ENCODE data around the gene LTA.

The LTA gene

DNA sequence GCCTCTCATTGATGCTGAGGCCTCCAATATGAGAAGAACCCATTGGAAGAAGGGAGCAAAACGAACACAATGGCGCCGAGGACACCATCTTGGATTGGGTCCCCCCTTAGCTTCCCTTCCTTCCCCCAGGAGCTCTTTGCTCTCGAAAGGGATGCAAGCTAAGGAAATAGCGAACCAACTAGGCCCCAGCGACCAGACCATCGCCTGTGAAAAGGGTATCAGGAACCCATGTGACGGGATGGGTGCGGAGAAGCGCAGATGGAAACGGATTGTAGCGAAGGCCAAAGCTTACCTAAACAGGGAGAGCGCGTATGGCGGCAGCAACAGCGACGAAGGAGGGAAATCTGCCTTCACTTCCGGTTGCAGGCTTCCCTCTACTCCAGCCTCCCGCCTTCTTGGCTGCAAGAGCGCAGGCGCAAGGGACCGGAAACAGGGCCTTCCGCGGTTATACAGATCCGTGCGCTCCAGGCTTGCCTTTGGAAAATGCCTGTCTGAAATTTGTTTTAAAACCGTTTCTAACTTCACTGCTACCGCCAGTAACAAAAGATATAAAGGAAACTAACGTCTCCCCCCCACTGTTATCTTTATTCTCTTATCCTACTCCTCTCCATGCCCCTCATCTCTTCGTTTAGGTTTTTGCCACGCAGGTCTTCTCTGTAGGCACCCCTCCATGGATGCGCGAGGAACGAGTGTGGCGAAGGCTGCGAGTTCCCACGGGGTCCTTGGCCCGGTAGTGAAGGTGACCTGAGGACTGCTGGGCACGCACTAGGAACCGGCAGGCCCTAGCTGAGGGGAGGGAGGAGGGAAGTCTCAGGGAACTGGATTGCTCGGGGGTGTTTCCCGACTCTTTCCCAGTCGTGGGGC, 30.2 kb upstream of the LTA start, which contains the start of gene DDX39B (continued):
- TF ChIP-seq, protein P1, sequence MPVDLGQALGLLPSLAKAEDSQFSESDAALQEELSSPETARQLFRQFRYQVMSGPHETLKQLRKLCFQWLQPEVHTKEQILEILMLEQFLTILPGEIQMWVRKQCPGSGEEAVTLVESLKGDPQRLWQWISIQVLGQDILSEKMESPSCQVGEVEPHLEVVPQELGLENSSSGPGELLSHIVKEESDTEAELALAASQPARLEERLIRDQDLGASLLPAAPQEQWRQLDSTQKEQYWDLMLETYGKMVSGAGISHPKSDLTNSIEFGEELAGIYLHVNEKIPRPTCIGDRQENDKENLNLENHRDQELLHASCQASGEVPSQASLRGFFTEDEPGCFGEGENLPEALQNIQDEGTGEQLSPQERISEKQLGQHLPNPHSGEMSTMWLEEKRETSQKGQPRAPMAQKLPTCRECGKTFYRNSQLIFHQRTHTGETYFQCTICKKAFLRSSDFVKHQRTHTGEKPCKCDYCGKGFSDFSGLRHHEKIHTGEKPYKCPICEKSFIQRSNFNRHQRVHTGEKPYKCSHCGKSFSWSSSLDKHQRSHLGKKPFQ (tag by site-specific recombination; IDR thresholded peaks at IDR 0.05) = no peak
- TF ChIP-seq ZNF37A (tag by site-specific recombination; IDR thresholded peaks at IDR 0.05) (no peak), ZNF785 (tag by site-specific recombination; IDR thresholded peaks at IDR 0.05) (peak; percentile 47; the same call in 1 of the 2 replicates), IKZF3 (tag by site-specific recombination; IDR thresholded peaks at IDR 0.05) (no peak; the same call in 1 of the 2 replicates), KLF16 (tag by site-specific recombination; IDR thresholded peaks at IDR 0.05) (peak; percentile 70; the same call in 1 of the 2 replicates), ZNF157 (tag by site-specific recombination; IDR thresholded peaks at IDR 0.05) (no peak), ZNF596 (tag by site-specific recombination; IDR thresholded peaks at IDR 0.05) (no peak), OVOL3 (tag by site-specific recombination; IDR thresholded peaks at IDR 0.05) (no peak; the same call in 1 of the 2 replicates), ZNF677 (tag by site-specific recombination; IDR thresholded peaks at IDR 0.05) (no peak), ZNF341 (tag by site-specific recombination; IDR thresholded peaks at IDR 0.05; ENCODE audit: low read depth) (peak; percentile 64), ZNF776 (tag by site-specific recombination; IDR thresholded peaks at IDR 0.05; ENCODE audit: borderline replicate concordance) (no peak), KLF10 (tag by site-specific recombination; IDR thresholded peaks at IDR 0.05) (0 out of 2 replicates have a peak, but pooled peaks have one; percentile 54), ZNF169 (tag by site-specific recombination; IDR thresholded peaks at IDR 0.05) (no peak), ZFP3 (tag by site-specific recombination; IDR thresholded peaks at IDR 0.05; ENCODE audit: low read depth) (no peak), ZNF624 (tag by site-specific recombination; IDR thresholded peaks at IDR 0.05) (peak; percentile 48; the same call in 1 of the 2 replicates), ZBTB8A (tag by site-specific recombination; IDR thresholded peaks at IDR 0.05) (peak; percentile 54; the same call in 1 of the 2 replicates), KLF7 (tag by site-specific recombination; IDR thresholded peaks at IDR 0.05; ENCODE audit: borderline replicate concordance) (no peak), ZNF184 (tag by site-specific recombination; IDR thresholded peaks at IDR 0.05) (no peak), ZNF843 (tag by site-specific recombination; IDR thresholded peaks at IDR 0.05) (0 out of 2 replicates have a peak, but pooled peaks have one; percentile 23), PRDM1 (tag by site-specific recombination; IDR thresholded peaks at IDR 0.05) (no peak; the same call in 1 of the 2 replicates), RBAK (tag by site-specific recombination; IDR thresholded peaks at IDR 0.05) (no peak), ZNF19 (tag by site-specific recombination; IDR thresholded peaks at IDR 0.05; ENCODE audit: low read depth) (no peak), ZFP37 (tag by site-specific recombination; IDR thresholded peaks at IDR 0.05) (peak; percentile 97; the same call in 1 of the 2 replicates), ZNF391 (tag by site-specific recombination; IDR thresholded peaks at IDR 0.05; ENCODE audit: borderline replicate concordance, low read depth) (peak; percentile 96; the same call in 1 of the 2 replicates), ZEB2 (tag by site-specific recombination; IDR thresholded peaks at IDR 0.05) (peak; percentile 91), SP3 (tag by site-specific recombination; IDR thresholded peaks at IDR 0.05) (peak; percentile 64)
- TF ChIP-seq, protein P2, sequence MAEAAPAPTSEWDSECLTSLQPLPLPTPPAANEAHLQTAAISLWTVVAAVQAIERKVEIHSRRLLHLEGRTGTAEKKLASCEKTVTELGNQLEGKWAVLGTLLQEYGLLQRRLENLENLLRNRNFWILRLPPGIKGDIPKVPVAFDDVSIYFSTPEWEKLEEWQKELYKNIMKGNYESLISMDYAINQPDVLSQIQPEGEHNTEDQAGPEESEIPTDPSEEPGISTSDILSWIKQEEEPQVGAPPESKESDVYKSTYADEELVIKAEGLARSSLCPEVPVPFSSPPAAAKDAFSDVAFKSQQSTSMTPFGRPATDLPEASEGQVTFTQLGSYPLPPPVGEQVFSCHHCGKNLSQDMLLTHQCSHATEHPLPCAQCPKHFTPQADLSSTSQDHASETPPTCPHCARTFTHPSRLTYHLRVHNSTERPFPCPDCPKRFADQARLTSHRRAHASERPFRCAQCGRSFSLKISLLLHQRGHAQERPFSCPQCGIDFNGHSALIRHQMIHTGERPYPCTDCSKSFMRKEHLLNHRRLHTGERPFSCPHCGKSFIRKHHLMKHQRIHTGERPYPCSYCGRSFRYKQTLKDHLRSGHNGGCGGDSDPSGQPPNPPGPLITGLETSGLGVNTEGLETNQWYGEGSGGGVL (tag by site-specific recombination; IDR thresholded peaks at IDR 0.05) = 0 out of 2 replicates have a peak, but pooled peaks have one; percentile 43
- TF ChIP-seq, protein P3, sequence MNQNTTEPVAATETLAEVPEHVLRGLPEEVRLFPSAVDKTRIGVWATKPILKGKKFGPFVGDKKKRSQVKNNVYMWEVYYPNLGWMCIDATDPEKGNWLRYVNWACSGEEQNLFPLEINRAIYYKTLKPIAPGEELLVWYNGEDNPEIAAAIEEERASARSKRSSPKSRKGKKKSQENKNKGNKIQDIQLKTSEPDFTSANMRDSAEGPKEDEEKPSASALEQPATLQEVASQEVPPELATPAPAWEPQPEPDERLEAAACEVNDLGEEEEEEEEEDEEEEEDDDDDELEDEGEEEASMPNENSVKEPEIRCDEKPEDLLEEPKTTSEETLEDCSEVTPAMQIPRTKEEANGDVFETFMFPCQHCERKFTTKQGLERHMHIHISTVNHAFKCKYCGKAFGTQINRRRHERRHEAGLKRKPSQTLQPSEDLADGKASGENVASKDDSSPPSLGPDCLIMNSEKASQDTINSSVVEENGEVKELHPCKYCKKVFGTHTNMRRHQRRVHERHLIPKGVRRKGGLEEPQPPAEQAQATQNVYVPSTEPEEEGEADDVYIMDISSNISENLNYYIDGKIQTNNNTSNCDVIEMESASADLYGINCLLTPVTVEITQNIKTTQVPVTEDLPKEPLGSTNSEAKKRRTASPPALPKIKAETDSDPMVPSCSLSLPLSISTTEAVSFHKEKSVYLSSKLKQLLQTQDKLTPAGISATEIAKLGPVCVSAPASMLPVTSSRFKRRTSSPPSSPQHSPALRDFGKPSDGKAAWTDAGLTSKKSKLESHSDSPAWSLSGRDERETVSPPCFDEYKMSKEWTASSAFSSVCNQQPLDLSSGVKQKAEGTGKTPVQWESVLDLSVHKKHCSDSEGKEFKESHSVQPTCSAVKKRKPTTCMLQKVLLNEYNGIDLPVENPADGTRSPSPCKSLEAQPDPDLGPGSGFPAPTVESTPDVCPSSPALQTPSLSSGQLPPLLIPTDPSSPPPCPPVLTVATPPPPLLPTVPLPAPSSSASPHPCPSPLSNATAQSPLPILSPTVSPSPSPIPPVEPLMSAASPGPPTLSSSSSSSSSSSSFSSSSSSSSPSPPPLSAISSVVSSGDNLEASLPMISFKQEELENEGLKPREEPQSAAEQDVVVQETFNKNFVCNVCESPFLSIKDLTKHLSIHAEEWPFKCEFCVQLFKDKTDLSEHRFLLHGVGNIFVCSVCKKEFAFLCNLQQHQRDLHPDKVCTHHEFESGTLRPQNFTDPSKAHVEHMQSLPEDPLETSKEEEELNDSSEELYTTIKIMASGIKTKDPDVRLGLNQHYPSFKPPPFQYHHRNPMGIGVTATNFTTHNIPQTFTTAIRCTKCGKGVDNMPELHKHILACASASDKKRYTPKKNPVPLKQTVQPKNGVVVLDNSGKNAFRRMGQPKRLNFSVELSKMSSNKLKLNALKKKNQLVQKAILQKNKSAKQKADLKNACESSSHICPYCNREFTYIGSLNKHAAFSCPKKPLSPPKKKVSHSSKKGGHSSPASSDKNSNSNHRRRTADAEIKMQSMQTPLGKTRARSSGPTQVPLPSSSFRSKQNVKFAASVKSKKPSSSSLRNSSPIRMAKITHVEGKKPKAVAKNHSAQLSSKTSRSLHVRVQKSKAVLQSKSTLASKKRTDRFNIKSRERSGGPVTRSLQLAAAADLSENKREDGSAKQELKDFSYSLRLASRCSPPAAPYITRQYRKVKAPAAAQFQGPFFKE (tag by site-specific recombination; IDR thresholded peaks at IDR 0.05; ENCODE audit: borderline replicate concordance) = no peak
- TF ChIP-seq, protein P4, sequence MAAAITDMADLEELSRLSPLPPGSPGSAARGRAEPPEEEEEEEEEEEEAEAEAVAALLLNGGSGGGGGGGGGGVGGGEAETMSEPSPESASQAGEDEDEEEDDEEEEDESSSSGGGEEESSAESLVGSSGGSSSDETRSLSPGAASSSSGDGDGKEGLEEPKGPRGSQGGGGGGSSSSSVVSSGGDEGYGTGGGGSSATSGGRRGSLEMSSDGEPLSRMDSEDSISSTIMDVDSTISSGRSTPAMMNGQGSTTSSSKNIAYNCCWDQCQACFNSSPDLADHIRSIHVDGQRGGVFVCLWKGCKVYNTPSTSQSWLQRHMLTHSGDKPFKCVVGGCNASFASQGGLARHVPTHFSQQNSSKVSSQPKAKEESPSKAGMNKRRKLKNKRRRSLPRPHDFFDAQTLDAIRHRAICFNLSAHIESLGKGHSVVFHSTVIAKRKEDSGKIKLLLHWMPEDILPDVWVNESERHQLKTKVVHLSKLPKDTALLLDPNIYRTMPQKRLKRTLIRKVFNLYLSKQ (tag by site-specific recombination; IDR thresholded peaks at IDR 0.05; ENCODE audit: borderline replicate concordance) = no peak
